Parathyroid adenoma (tissue), 2 donors: Measurements from ENCODE around the gene SPNS1.
"Not testable (repeated sequence)": the region's sequence is repeated elsewhere in the genome, so short reads cannot be mapped to it uniquely, and the experiment has no call there.

ENCODE experiments used
- H2AFZ ChIP-seq: fragments of 300-600 bp; sonication (generic); one replicate; pipeline ENCODE4 v1.7.0; 2017; ENCODE audit warnings: antibody characterized with exemption, mild to moderate bottlenecking
- H3K27ac ChIP-seq: fragments of 300-600 bp; sonication (generic); one replicate; pipeline ENCODE4 v1.7.0; 2017
- H3K27me3 ChIP-seq: fragments of 300-600 bp; sonication (generic); one replicate; pipeline ENCODE4 v1.7.0; 2017; ENCODE audit warnings: low read length; ENCODE audit not compliant: control insufficient read depth, insufficient read depth
- H3K36me3 ChIP-seq: fragments of 300-600 bp; sonication (generic); one replicate; pipeline ENCODE4 v1.7.0; 2017; ENCODE audit warnings: low read length; ENCODE audit not compliant: control insufficient read depth, insufficient read depth
- H3K4me1 ChIP-seq: fragments of 300-600 bp; sonication (generic); one replicate; pipeline ENCODE4 v1.7.0; 2017; ENCODE audit warnings: control low read depth
- H3K4me2 ChIP-seq: fragments of 300-600 bp; sonication (generic); one replicate; pipeline ENCODE4 v1.7.0; 2017; ENCODE audit warnings: low read length
- H3K4me3 ChIP-seq: fragments of 300-600 bp; sonication (generic); one replicate; pipeline ENCODE4 v1.7.0; 2017; ENCODE audit warnings: low read depth, low read length
- H3K79me2 ChIP-seq: fragments of 300-600 bp; sonication (generic); one replicate; pipeline ENCODE4 v1.7.0; 2017; ENCODE audit warnings: control low read depth
- H3K9ac ChIP-seq: fragments of 300-600 bp; sonication (generic); one replicate; pipeline ENCODE4 v1.7.0; 2017; ENCODE audit warnings: mild to moderate bottlenecking
- H3K9me3 ChIP-seq: fragments of 300-600 bp; sonication (generic); one replicate; pipeline ENCODE4 v1.7.0; 2017; ENCODE audit warnings: low read length; ENCODE audit not compliant: control insufficient read depth
- TF ChIP-seq, protein P1 (sequence below): fragments of 300-600 bp; sonication (generic); IDR thresholded peaks from one replicate; pipeline ENCODE4 v1.7.0; 2017; ENCODE audit warnings: antibody characterized with exemption, mild to moderate bottlenecking
- donor health status: primary hyperparathyroidism.

The SPNS1 gene

GRCh38 chr16:28958836-28959235, 15.7 kb upstream of the SPNS1 start:
- peaks cover 2% of the 10 kb centered on the region for H3K79me2 ChIP-seq
- no peak overlapping the region for H3K4me3 ChIP-seq
- H3K4me1 ChIP-seq, result no peaks in the 10 kb centered on the region
- no peaks in the 10 kb centered on the region for H3K36me3 ChIP-seq
- H2AFZ ChIP-seq, result no peak overlapping the region
- H3K9me3 ChIP-seq, result no peaks in the 10 kb centered on the region
- no peak overlapping the region for H3K4me2 ChIP-seq
- TF ChIP-seq, protein P1, sequence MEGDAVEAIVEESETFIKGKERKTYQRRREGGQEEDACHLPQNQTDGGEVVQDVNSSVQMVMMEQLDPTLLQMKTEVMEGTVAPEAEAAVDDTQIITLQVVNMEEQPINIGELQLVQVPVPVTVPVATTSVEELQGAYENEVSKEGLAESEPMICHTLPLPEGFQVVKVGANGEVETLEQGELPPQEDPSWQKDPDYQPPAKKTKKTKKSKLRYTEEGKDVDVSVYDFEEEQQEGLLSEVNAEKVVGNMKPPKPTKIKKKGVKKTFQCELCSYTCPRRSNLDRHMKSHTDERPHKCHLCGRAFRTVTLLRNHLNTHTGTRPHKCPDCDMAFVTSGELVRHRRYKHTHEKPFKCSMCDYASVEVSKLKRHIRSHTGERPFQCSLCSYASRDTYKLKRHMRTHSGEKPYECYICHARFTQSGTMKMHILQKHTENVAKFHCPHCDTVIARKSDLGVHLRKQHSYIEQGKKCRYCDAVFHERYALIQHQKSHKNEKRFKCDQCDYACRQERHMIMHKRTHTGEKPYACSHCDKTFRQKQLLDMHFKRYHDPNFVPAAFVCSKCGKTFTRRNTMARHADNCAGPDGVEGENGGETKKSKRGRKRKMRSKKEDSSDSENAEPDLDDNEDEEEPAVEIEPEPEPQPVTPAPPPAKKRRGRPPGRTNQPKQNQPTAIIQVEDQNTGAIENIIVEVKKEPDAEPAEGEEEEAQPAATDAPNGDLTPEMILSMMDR, result no peak
- no peak overlapping the region for H3K27ac ChIP-seq
- H3K27me3 ChIP-seq, result no peaks in the 10 kb centered on the region
- no peak overlapping the region for H3K9ac ChIP-seq

GRCh38 chr16:28964072-28964471, 10.5 kb upstream of the SPNS1 start:
- Histone ChIP-seq H3K4me3 (no peak overlapping the region), H3K9me3 (no peaks in the 10 kb centered on the region), H3K27me3 (no peaks in the 10 kb centered on the region), H3K79me2 (peaks cover 2% of the 10 kb centered on the region), H3K9ac (no peak overlapping the region), H3K4me1 (no peaks in the 10 kb centered on the region), H3K36me3 (no peaks in the 10 kb centered on the region), H3K27ac (no peak overlapping the region), H3K4me2 (no peak overlapping the region), H2AFZ (no peak overlapping the region)
- TF ChIP-seq, protein P1, result no peak

- Histone ChIP-seq H3K79me2 (peaks cover 2% of the 10 kb centered on the region), H3K4me2 (no peak overlapping the region), H3K36me3 (no peaks in the 10 kb centered on the region), H3K4me3 (no peak overlapping the region), H2AFZ (no peak overlapping the region), H3K9ac (no peak overlapping the region), H3K9me3 (no peaks in the 10 kb centered on the region), H3K27me3 (no peaks in the 10 kb centered on the region), H3K27ac (no peak overlapping the region), H3K4me1 (no peaks in the 10 kb centered on the region)
- TF ChIP-seq, protein P1, result no peak
Observed at GRCh38 chr16:28964496-28964895, 10.1 kb upstream of the SPNS1 start.

DNA sequence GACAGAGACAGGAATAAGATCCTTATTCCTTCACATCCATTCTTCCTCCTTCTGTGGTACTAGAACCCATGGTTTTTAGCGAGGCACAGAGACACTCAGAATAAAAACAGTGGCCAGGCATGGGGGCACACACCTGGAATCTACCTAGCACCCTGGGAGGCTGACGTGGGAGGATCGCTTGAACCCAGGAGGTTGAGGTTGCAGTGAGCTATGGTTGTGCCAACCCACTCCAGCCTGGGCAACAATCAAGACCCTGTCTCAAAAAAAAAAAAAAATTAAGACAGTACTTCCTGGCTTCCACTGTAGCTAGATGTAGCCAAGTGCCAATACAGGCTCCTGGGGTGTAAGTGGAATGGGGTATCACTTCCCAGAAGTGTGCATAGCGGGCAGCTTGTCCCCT, 7.4 kb upstream of the SPNS1 start:
- no peaks in the 10 kb centered on the region for H3K79me2 ChIP-seq
- TF ChIP-seq, protein P1, result no peak
- no peak overlapping the region for H2AFZ ChIP-seq
- no peak overlapping the region for H3K4me3 ChIP-seq
- no peak overlapping the region for H3K9ac ChIP-seq
- no peaks in the 10 kb centered on the region for H3K9me3 ChIP-seq
- H3K27ac ChIP-seq, result no peak overlapping the region
- no peaks in the 10 kb centered on the region for H3K4me1 ChIP-seq
- H3K4me2 ChIP-seq, result no peak overlapping the region
- no peaks in the 10 kb centered on the region for H3K36me3 ChIP-seq
- no peaks in the 10 kb centered on the region for H3K27me3 ChIP-seq

- not testable (repeated sequence) for H3K79me2 ChIP-seq, H3K27ac ChIP-seq, H3K36me3 ChIP-seq, H3K4me2 ChIP-seq, H2AFZ ChIP-seq, H3K4me3 ChIP-seq, H3K9ac ChIP-seq, H3K27me3 ChIP-seq, H3K9me3 ChIP-seq, H3K4me1 ChIP-seq
Observed at GRCh38 chr16:28969696-28970095, 4.9 kb upstream of the SPNS1 start.
